Loucy (cell line): ENCODE results near the gene SPOCK2.
"Not testable (repeated sequence)": the region's sequence is repeated elsewhere in the genome, so short reads cannot be mapped to it uniquely, and the experiment has no call there.

Experiments
- H2AFZ ChIP-seq: fragments of 200-600 bp; sonication (generic); 2 replicates; pipeline ENCODE4 v1.6.0; 2016; ENCODE audit warnings: antibody characterized with exemption, mild to moderate bottlenecking, low read length, moderate library complexity
- H3F3A ChIP-seq: fragments of 200-600 bp; 2 replicates; pipeline ENCODE4 v1.6.0; 2016; ENCODE audit warnings: antibody characterized with exemption, low read depth, mild to moderate bottlenecking
- H3K27me3 ChIP-seq: fragments of 200-600 bp; sonication (generic); 2 replicates; pipeline ENCODE4 v1.6.1; 2014; ENCODE audit warnings: low read length, mild to moderate bottlenecking; ENCODE audit not compliant: insufficient read depth, poor library complexity, severe bottlenecking
- H3K36me3 ChIP-seq: fragments of 200-600 bp; sonication (generic); 2 replicates; pipeline ENCODE4 v1.6.1; 2016; ENCODE audit warnings: low read length; ENCODE audit not compliant: insufficient read depth
- H3K4me1 ChIP-seq: fragments of 200-600 bp; sonication (generic); 2 replicates; pipeline ENCODE4 v1.5.1; 2014; ENCODE audit warnings: low read length, mild to moderate bottlenecking; ENCODE audit not compliant: insufficient read depth, poor library complexity, severe bottlenecking
- H3K4me2 ChIP-seq: fragments of 200-600 bp; sonication (generic); 2 replicates; pipeline ENCODE4 v1.6.0; 2014; ENCODE audit warnings: antibody characterized with exemption, low read length, low read depth, mild to moderate bottlenecking; ENCODE audit not compliant: poor library complexity, severe bottlenecking
- H3K4me3 ChIP-seq: fragments of 200-600 bp; sonication (generic); 2 replicates; pipeline ENCODE4 v1.5.1; 2014; ENCODE audit warnings: low read length, mild to moderate bottlenecking, mixed read lengths; ENCODE audit not compliant: poor library complexity, severe bottlenecking
- H3K79me2 ChIP-seq: fragments of 200-600 bp; sonication (generic); 2 replicates; pipeline ENCODE4 v1.6.1; 2014; ENCODE audit warnings: low read length; ENCODE audit not compliant: insufficient read depth
- H3K9ac ChIP-seq: fragments of 200-600 bp; sonication (generic); 2 replicates; pipeline ENCODE4 v1.6.0; 2014; ENCODE audit warnings: mild to moderate bottlenecking, low read depth, low read length, moderate library complexity; ENCODE audit not compliant: poor library complexity, severe bottlenecking
- H3K9me2 ChIP-seq: fragments of 200-600 bp; sonication (generic); replicated peaks from 2 replicates; pipeline ENCODE4 v1.6.1; 2016; ENCODE audit warnings: low read depth, low read length, mixed read lengths
- H3K9me3 ChIP-seq: fragments of 200-600 bp; sonication (generic); 2 replicates; pipeline ENCODE4 v1.6.1; 2014; ENCODE audit warnings: mild to moderate bottlenecking, antibody characterized with exemption, low read length, low read depth; ENCODE audit not compliant: insufficient read depth
- H4K20me1 ChIP-seq: fragments of 200-600 bp; sonication (generic); 2 replicates; pipeline ENCODE4 v1.6.0; 2014; ENCODE audit warnings: antibody characterized with exemption, low read length, mild to moderate bottlenecking; ENCODE audit not compliant: insufficient read depth, poor library complexity, severe bottlenecking
- CTCF ChIP-seq: fragments of 200-600 bp; sonication (generic); conservative IDR thresholded peaks from 2 replicates; pipeline ENCODE4 v1.5.1; 2014; ENCODE audit warnings: mild to moderate bottlenecking, antibody characterized with exemption, low read length
- EZH2phosphoT487 ChIP-seq: fragments of 200-600 bp; IDR thresholded peaks from 2 replicates; pipeline ENCODE4 v1.6.1; 2018; ENCODE audit warnings: antibody characterized with exemption, mild to moderate bottlenecking, moderate library complexity, borderline replicate concordance

The SPOCK2 gene

GRCh38 chr10:72087969-72088888 is at the start of gene SPOCK2:
Gene SPOCK2, minus strand, starts transcription at chr10:72088551. Its CDS starts 223 bp downstream, at chr10:72088328.
- TF ChIP-seq EZH2phosphoT487, result no peak
- no peak for TF ChIP-seq CTCF
- H3K9me2 ChIP-seq, result no peaks in the 10 kb centered on the region
- no peaks in the 10 kb centered on the region for H3K79me2 ChIP-seq
- H3K4me3 ChIP-seq, result no peak within 1 kb of the TSS
- H4K20me1 ChIP-seq, result no peaks in the 10 kb centered on the region
- H3K27me3 ChIP-seq, result no peaks in the 10 kb centered on the region
- H3K9me3 ChIP-seq, result no peaks in the 10 kb centered on the region
- no peaks in the 10 kb centered on the region for H3F3A ChIP-seq
- H3K4me1 ChIP-seq, result peaks cover 5% of the 10 kb centered on the region
- H2AFZ ChIP-seq, result no peak within 1 kb of the TSS
- no peak within 1 kb of the TSS for H3K4me2 ChIP-seq
- no peak within 1 kb of the TSS for H3K9ac ChIP-seq
- 0 out of 2 replicates have a peak, but pooled peaks cover 5% of the 10 kb centered on the region for H3K36me3 ChIP-seq

GRCh38 chr10:72137583-72137982 is 49.2 kb upstream of the SPOCK2 start:
- Histone ChIP-seq H3K36me3 (peaks cover 14% of the 10 kb centered on the region; the same call in 1 of the 2 replicates), H3K4me1 (peaks cover 10% of the 10 kb centered on the region), H3K4me3 (no peak overlapping the region), H3K27me3 (no peaks in the 10 kb centered on the region), H4K20me1 (no peaks in the 10 kb centered on the region), H3K79me2 (no peaks in the 10 kb centered on the region; the same call in 1 of the 2 replicates), H2AFZ (no peak overlapping the region), H3K9me3 (no peaks in the 10 kb centered on the region), H3F3A (no peaks in the 10 kb centered on the region), H3K9ac (no peak overlapping the region), H3K4me2 (no peak overlapping the region), H3K9me2 (no peaks in the 10 kb centered on the region)
- no peak for TF ChIP-seq CTCF

- H3K9me2 ChIP-seq, H3F3A ChIP-seq, H3K4me3 ChIP-seq, H3K9ac ChIP-seq, H3K4me1 ChIP-seq, H3K4me2 ChIP-seq, H4K20me1 ChIP-seq, H3K27me3 ChIP-seq, H3K9me3 ChIP-seq, H2AFZ ChIP-seq, H3K79me2 ChIP-seq: not testable (repeated sequence)
- H3K36me3 ChIP-seq, result peaks cover 19% of the 10 kb centered on the region; the same call in 1 of the 2 replicates
Observed at GRCh38 chr10:72136225-72136624, 47.9 kb upstream of the SPOCK2 start.
